ENCODE measurements around the gene DCPS. TPM values are rescaled to one million over a fixed set of nuclear protein-coding genes. Genes with fewer than 3 reads are reported as not detected.

The DCPS gene
- polyA plus RNA-seq, 12 donors = 12.6 to 21.4 (median 17.9) TPM; not detected in 1

DNA sequence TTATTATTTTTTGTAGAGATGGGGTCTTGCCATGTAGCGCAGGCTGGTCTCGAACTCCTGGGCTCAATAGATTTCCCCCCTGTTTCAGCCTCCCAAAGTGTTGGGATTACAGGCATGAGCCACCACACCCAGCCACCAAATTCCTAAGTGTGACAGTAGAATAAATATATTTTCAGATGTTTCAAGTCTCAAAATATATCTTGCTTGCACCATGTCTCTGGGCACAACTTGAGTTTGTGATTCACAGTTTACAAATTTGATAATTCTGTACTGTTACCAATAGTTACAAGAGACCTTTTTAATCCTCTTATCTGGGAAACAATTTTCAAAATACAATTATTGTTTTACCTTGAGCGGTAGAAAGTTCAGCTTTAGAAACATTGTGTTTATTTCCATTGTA, 19.1 kb downstream of the DCPS start:
- DNase-seq = no peak

GRCh38 chr11:126327281-126328000, 23.6 kb downstream of the DCPS start:
- DNase-seq = no peak

- DNase-seq = no peak
Observed at GRCh38 chr11:126328001-126328390, 24.1 kb downstream of the DCPS start.

DNA sequence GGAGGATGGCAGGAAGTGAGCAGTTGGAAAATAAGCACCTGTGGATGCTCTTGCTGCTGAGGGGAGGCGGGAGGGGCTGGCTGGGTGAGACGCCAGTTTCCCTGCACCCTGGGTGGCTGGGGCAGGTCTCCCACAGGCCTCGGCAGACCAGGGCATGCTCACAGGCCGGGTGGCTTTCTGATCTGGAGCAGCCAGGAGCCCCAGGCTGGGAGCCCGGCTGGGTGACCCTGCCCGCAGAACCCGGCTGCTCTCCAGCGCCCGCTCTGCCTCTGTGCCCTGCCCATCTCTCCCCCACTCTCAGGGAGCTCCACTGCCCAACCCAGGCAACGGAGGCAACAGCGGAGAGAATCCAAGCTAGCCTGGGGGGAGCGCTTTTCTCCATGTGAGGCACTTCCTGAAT, 24.6 kb downstream of the DCPS start:
- no peak for DNase-seq

GRCh38 chr11:126328938-126329643, 25.2 kb downstream of the DCPS start:
- DNase-seq = no peak

DNA sequence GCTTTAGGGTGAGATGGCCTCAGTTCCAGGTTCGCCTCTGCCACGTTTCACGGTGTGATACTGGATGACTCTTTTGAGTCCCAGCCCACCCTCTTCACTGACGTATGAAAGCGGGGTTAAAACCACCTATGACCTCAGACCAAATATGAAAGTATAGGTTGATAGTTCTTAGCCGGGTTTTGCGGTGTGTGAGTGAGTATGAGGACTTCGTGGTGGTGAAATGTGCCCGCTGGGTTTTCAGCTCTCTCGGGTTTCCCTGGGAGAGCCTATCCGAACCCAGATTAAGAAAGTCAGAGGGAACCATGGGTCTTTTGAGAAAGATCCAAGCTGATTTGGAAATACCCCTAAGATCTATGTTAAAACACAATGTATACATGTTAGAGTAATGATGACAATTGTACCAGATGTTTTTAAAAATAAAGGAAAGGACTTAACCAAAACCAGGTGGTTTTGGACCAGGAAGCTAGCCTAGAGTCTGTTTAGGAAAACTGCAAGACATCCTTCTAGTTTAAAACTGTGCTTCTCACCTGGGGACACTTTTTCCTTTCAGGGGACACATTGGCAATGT, 25.9 kb downstream of the DCPS start:
- DNase-seq = no peak

- no peak for DNase-seq
Observed at GRCh38 chr11:126331286-126331685, 27.4 kb downstream of the DCPS start.

GRCh38 chr11:126332221-126332711, 28.4 kb downstream of the DCPS start:
- DNase-seq = no peak

- no peak for DNase-seq
Observed at GRCh38 chr11:126333142-126333541, 29.3 kb downstream of the DCPS start.

GRCh38 chr11:126334659-126335462, 31.0 kb downstream of the DCPS start:
- no peak for DNase-seq

- DNase-seq = no peak
Observed at GRCh38 chr11:126335463-126335760, 31.6 kb downstream of the DCPS start.

- DNase-seq = no peak
Observed at GRCh38 chr11:126336138-126336541, 32.3 kb downstream of the DCPS start.

- DNase-seq = no peak
Observed at GRCh38 chr11:126336671-126337101, 32.8 kb downstream of the DCPS start.

DNA sequence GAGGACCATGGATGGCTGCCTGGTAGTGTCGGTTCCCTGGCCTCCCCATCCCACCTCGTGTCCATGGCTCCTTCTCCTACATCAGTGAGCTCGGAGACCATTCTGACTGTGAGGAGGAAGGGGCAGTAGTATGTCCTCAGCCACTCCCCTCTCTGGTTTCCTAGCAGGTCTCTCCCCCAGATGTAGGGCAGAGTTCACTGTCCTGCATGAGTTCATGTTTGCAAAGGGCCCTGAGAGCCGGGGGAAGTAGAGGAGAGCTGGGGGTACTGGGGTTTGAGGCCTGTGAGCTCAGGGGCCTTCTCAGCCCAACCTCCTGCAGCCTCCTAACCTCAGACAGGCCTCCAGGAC, 33.2 kb downstream of the DCPS start:
- no peak for DNase-seq

DNA sequence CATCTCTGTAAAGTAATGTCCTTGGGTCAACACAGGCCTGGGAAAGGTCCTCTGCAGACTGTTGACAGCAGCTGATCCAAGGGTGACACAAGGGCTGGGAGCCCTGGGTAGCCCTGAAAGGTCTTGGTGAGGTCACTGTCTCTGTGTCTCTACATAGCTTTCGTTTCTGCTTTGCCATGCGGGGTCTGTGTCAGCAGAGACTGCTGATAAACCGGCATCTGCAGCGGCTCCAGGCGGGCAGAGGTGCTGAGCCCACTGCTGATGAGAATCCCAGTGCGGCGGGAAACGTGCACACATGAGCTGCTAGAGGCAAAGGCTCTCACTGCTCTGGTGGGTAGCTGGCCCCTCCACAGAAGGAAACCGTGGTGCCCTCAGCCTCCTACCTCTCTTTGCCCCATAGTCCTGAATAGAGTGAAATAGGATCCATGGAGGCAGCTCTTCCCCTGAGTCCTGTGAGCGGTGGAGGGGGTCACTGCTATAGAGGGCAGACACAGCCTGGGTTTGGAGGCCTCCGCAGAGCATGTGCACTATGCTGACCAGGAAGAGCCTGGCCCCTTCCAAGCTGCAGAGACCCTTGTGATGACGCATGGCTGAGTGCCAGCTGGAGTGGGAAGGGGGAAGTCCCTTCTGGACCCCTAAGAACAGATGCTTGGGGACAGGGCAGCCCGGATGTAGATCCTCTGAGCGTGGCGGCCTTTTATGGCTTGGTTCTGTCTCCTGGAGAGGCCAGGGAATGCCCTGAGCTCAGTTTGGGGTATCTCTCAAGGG, 33.8 kb downstream of the DCPS start:
- DNase-seq = no peak

DNA sequence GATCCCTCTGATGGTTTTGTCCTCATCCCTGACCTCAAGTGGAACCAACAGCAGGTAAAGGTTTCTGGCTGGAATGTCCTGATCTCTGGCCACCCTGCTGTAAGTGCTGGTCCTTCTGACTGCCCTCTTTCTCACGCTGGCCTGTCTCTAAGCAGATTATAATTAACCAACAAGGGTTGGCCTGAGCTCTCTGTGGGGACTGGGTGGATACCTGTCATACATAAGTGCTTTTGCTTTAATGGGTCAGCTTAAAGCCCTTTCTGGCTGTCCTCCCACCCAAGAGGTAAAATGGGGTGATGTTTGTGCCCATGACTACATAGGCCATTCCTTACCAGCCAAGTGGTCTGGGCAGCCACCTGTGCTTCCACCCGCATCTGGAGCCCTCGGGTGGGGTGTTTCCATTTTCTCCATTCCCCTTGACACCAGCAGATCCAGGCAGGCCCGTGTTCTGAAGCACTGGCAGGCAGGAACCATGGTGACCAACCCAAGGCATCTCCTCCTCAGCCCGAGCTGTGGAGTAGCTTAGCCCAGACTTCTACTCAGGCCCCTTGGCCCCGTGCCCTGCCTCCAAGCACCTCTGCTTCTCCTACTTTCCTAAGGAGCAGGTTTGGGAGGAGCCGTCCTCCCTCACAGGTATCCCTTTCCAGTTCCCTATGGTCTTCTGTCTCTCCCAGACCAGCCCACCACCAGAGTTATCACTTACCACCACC, 34.6 kb downstream of the DCPS start:
- no peak for DNase-seq

- no peak for DNase-seq
Observed at GRCh38 chr11:126339073-126339862, 35.4 kb downstream of the DCPS start.

- peak; percentile 80 for DNase-seq
Observed at GRCh38 chr11:126339863-126340434, 36.1 kb downstream of the DCPS start.

DNA sequence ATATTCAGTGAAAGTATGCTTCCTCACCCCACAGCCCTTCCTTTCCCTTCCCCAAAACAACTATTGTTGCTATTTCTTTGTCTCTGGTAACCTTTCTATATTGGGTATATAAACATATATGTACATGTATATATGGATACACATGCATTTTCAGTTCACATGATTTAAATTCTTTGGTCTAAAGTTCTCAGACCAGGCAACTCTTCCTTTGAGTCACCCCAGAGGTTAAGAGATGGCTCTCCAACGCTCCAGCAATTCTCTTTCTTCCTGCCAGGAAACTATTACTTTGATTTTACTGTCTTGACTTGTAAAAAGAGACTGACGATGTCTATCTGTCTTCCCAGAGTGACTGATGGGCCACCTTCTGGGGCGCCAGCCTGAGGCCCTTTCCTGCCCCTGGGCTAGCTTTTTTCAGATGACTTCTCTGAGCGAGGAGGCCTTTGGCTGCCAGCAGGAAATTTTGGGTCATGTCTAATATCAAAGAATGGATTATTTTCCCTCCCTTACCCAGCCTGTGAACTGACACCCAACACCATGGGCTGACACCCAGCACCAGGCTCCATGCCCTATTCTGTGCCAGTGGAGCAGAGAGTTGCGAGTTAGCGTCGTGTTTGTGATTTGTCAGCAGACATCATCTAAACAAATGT, 37.2 kb downstream of the DCPS start:
- DNase-seq = no peak
